NCI-H2081 (cell line): ENCODE data around the gene HECTD1.
"Not testable (repeated sequence)": the region's sequence is repeated elsewhere in the genome, so short reads cannot be mapped to it uniquely, and the experiment has no call there.

Source experiments
- DNase-seq, 2 experiments: peaks; one replicate each; lab custom pipeline; 2025; lab: John Stamatoyannopoulos, UW

Gene HECTD1

GRCh38 chr14:31194661-31195060, 12.9 kb downstream of the HECTD1 start:
- DNase-seq: no peak

- no peak for DNase-seq
Observed at GRCh38 chr14:31194095-31194494, 13.5 kb downstream of the HECTD1 start.

- DNase-seq: not testable (repeated sequence)
Observed at GRCh38 chr14:31192544-31192943, 15.0 kb downstream of the HECTD1 start.

GRCh38 chr14:31190717-31191263, 16.8 kb downstream of the HECTD1 start:
- DNase-seq: no peak

- DNase-seq: no peak
Observed at GRCh38 chr14:31190219-31190603, 17.4 kb downstream of the HECTD1 start.

GRCh38 chr14:31189346-31190218, 18.0 kb downstream of the HECTD1 start:
- no peak for DNase-seq

- no peak for DNase-seq
Observed at GRCh38 chr14:31188744-31189143, 18.8 kb downstream of the HECTD1 start.

- DNase-seq: not testable (repeated sequence)
Observed at GRCh38 chr14:31182016-31182415, 25.6 kb downstream of the HECTD1 start.

- DNase-seq: no peak
Observed at GRCh38 chr14:31181271-31181670, 26.3 kb downstream of the HECTD1 start.

- DNase-seq: no peak
Observed at GRCh38 chr14:31180299-31181051, 27.1 kb downstream of the HECTD1 start.

GRCh38 chr14:31174433-31174832, 33.2 kb downstream of the HECTD1 start:
- DNase-seq: no peak

- no peak for DNase-seq
Observed at GRCh38 chr14:31173120-31173837, 34.3 kb downstream of the HECTD1 start.

GRCh38 chr14:31172084-31172483, 35.5 kb downstream of the HECTD1 start:
- DNase-seq: no peak

- DNase-seq: no peak
Observed at GRCh38 chr14:31170411-31170810, 37.2 kb downstream of the HECTD1 start.

- DNase-seq: no peak
Observed at GRCh38 chr14:31169877-31170276, 37.7 kb downstream of the HECTD1 start.

- DNase-seq: no peak
Observed at GRCh38 chr14:31167032-31167431, 40.6 kb downstream of the HECTD1 start.

GRCh38 chr14:31166271-31166561, 41.4 kb downstream of the HECTD1 start:
- DNase-seq: no peak

GRCh38 chr14:31164115-31164514, 43.5 kb downstream of the HECTD1 start:
- DNase-seq: no peak

- no peak for DNase-seq
Observed at GRCh38 chr14:31162910-31163649, 44.5 kb downstream of the HECTD1 start.

GRCh38 chr14:31161274-31161673, 46.3 kb downstream of the HECTD1 start:
- no peak for DNase-seq

- DNase-seq: no peak
Observed at GRCh38 chr14:31159682-31160296, 47.8 kb downstream of the HECTD1 start.
